HG02623 (cell line): ENCODE results near the gene SYS1.

Experiments used
- ATAC-seq: cut with Tn5 transposase; IDR thresholded peaks from one replicate; pipeline ENCODE4 v1.9.1; 2021; ENCODE audit warnings: moderate library complexity; ENCODE audit not compliant: unreplicated experiment

The SYS1 gene

DNA sequence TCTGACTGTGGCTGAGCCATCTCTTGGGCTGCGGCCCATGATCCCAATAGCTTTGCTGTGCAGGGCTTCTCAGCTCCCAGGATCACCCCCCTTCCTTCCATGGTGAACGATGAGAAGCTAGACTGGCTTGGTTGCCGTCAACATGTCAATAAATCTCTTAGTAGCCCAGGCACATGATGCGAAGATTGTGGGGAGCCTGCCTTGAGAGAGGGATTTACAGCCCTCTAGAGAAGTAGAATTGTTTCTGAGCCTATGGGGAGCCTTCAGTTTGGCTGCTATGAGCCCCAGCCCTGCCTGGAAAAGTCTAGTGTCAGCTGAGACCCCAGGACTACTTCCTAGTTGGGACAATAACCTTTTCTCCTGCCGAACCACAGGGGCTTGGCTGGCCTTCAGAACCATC, 49.7 kb downstream of the SYS1 start:
- ATAC-seq: no peak

DNA sequence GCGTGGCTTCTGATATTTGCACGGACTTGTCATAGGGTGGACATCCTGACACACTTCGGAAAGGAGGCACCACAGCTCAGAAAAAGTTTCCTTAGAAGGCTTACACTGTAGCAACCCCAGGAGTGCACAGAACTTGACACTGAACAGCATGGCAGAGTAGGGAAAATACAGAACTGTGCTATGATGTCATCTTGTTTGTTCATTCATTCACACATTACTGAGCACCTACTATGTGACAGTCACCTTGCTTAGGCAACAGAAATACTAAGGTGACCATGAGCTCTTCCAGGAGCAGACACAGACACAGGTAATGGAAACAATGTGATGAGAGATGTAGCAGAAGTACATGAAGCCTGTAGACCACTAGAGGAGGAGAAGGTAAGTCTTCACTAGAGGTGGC, 50.5 kb downstream of the SYS1 start:
- ATAC-seq: no peak

DNA sequence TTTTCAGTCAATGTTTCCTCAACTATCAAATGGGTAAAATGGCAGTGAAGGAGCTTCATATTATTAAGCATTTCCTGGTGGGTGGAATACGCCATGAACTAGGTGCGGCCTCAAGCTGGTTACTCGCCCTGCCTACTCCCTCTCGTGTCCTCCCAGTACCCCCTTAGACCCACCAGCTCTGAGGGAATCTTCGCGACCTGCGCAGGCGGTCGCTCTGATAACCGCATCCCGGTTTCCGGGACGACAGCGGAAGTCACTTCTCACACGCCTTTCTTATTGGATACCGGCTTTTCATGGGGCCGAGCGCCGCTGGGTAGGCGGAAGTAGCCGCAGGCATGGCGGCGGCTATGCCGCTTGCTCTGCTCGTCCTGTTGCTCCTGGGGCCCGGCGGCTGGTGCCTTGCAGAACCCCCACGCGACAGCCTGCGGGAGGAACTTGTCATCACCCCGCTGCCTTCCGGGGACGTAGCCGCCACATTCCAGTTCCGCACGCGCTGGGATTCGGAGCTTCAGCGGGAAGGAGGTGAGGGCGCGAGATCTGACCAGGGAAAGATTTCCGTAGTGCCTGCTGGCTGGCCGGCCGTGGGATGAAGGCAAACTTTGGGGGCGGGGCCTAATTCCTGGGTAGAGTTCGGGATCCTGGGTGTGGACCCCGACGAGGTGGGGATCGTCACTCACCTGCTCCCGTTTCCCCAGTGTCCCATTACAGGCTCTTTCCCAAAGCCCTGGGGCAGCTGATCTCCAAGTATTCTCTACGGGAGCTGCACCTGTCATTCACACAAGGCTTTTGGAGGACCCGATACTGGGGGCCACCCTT, 53.1 kb downstream of the SYS1 start, which contains the start of gene PIGT:
Gene PIGT, plus strand, starts transcription at position 320 of the 816 bp plus-strand sequence. Its CDS starts 16 bp downstream, at position 336.
- peak; percentile 70 for ATAC-seq

DNA sequence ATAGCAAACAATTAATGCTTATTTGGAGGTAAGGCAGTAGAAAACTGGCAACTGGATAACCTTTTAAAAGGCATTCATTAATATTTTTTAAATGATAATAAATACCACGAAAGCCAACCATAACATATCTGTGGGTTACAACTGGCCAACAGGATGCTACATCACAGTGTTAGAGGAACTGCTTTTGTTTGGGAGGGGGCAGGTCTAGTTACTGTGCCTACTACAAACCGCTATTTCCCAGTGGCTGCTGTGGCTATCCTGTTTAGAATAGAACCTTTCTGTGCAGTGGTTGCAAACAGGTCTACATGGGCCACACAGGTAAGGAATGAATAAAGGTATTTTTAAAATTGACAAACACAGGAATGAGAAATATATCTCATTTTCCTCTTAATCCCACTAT, 54.0 kb downstream of the SYS1 start:
- no peak for ATAC-seq
